ENCODE measurements around the gene KCND3.
A peak's percentile ranks its signal among the peaks of the same experiment; 100 is the strongest.

Gene KCND3

DNA sequence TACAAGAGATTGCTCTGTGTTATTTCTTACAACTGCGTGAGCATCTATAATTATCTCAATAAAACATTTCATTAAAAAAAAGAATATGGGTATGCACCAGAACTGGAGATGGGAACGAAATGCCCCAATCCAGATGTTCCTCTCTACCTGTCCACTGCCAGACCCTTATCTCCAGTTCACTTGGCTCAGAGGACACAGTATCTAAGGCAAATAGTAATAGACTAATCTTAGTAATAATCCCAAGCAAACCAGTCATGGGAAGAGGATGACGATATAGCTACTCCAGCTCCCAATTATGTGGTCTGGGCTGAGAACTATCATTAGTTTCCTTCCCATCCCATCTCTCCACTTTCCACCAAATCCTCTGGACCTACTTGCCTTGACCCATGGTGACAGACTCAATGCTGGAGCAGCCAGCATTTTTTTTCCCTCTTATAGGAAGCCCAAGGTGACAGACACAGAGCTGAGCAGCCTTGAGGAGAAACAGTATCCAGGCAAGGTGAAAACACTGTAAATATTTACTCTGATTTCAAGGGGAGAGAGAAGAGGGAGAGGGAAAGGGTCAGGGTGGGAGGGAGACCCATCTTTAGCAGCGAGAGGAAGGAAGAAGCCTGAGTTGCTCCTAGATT, 205.1 kb downstream of the KCND3 start:
- no peak for DNase-seq (ENCODE audit: extremely low read depth in 1 of 2, low read depth in 1 of 2)

DNA sequence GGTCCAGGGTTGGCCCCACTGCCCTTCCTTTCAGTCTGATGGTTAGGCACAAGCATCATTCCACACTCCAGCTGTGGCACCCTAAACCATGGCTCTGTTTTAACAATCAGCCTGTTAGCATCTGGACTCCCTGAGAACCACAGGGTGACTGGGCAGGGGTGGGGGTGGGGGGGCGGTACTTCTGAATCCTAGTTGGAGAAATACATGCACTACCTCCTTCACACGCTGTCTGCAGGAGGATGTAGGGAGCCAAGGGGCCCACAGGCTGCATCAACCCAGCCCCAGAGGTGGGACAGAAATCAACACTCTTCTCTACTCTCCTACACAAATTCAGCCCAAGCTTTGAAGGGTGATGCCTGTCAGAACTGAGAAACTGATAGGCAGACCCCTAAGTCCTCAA, 209.9 kb downstream of the KCND3 start:
- no peak for DNase-seq (ENCODE audit: extremely low read depth in 1 of 2, low read depth in 1 of 2)

DNA sequence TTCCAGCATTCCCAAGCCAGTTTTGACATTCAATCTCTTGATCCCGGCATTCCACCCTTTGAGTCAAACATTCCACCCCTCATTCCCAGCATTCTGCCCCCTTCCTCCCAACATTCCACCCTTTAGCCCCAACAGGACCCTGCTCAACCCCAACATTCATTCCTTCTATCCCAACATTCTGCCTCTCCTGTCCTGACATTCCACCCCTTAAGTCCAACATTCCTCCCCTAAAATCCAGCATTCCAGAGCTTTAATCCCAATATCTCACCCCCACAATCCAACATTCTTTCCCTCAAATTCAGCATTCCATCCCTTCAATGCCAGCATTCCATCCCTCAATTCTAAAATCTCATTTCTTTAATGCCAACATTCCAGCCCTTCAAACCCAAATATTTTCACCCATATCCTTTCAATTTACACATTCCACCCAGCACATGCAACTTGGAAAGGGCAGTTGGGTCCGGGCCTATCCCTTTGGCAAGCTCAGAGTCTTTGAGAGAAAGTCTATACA, 210.9 kb downstream of the KCND3 start:
- no peak for DNase-seq (ENCODE audit: extremely low read depth in 1 of 2, low read depth in 1 of 2)

DNA sequence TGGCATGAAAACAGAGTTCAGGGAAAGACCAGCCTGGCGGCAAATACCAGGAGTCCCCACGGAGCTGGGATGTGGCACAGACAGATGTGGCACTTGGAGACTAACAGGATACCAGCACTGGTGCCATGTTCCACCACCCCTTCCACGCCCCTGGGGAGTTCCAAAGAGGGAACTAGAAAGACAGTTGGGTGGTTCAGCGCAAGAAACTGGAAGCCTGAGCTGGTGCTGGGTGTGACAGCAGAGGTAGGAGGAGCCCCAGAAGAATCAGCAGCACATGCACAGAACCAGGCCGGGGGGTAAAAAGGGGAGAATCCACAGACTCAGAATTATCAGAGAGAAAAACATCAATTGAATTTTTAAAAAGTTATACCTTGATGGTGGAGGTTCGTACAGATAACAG, 211.4 kb downstream of the KCND3 start:
- no peak for DNase-seq (ENCODE audit: extremely low read depth in 1 of 2, low read depth in 1 of 2)

DNA sequence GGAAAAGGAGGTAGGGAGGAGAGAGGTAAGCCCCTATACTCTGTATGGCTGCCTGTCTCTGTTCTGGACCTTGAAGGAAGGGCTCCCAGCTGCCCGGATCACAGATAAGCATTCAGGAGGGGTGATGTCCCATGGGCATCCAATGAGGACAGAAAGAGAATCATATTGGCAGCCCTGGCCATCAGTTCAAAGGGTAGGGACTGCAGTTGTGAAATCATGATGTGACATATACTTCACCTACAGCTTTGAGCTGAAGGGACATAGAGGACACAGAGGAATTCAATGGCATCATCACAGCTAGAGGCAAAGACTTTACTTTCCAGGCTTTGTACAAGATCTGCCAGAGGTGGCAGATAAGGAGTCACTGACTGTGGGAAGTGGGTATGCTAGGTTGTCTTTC, 212.2 kb downstream of the KCND3 start:
- DNase-seq (ENCODE audit: extremely low read depth in 1 of 2, low read depth in 1 of 2), result no peak

DNA sequence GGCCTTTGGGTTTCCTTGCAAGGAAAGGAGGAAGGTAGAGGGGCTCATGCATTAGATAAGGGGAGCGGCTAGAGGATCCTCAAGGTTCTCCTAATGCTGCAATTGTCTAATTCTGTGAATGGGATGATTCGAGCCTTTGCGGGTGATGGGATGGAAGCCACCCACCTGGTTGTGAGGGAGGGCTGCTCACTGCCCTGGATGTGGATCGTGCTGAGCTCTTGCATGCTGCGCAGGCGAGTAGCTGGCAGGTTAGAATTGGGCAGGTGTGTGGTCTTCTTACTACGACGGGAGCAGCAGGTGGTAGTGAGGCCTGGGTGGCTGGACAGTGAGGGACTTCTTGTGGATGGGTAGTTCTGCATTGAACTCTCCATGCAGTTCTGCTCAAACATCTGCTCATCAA, 212.6 kb downstream of the KCND3 start:
- DNase-seq (ENCODE audit: extremely low read depth in 1 of 2, low read depth in 1 of 2), result no peak

DNA sequence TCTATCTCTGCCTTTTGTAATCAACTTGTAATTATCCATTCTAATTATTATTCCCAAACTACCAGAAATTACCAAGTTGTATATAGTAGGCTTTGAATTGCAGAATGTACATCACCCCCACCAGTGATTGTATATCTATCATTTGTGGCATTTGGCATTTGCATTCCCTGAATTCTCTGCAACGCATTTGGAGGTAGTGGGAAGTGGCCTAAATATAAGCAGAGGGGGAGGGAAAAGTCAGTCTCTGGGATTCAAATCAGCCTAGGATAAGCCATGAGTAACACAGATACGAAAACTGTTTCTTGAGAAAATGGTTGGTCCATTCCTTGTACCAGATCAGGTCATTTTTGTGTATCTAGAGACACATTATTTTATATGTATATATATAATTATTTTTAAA, 213.1 kb downstream of the KCND3 start:
- no peak for DNase-seq (ENCODE audit: extremely low read depth in 1 of 2, low read depth in 1 of 2)

DNA sequence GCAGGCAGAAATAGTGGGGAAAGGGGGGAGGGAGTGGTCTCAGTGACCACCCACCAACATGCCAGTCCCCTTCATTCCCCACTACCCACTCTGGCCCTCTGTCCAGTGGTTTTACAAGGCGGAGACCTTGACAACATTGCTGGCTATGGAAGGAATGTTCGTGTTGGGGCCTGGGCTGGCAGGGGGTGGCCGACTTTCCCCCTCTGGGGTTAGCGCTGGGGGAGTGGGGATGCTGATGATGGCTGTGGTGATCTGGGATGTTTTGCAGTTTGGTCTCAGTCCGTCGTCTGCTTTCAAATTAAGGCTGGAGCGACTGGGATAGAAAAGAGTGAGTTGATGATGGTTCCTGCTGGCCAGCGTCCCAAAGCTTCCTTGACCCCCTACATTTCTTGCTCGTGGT, 213.5 kb downstream of the KCND3 start:
- DNase-seq (ENCODE audit: extremely low read depth in 1 of 2, low read depth in 1 of 2), result no peak

DNA sequence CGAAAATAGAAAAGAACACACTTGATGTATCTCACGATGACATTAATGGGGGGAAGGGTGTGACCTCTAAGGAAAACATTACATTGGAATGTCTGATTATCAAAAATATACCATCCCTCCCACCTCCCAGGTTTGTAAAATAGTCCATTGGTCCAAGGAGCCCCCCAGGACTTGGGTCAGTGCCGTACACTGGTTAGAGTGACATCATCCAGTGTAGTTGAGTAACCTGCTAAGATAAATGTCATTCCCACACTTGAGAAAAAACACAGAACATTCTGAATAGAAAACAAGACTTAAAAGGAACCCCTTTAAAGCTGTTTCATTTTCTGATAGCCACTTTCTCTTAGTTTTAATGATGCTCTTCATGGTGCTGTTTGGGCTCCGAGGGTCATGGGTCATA, 218.6 kb downstream of the KCND3 start:
- DNase-seq (ENCODE audit: extremely low read depth in 1 of 2, low read depth in 1 of 2), result no peak

DNA sequence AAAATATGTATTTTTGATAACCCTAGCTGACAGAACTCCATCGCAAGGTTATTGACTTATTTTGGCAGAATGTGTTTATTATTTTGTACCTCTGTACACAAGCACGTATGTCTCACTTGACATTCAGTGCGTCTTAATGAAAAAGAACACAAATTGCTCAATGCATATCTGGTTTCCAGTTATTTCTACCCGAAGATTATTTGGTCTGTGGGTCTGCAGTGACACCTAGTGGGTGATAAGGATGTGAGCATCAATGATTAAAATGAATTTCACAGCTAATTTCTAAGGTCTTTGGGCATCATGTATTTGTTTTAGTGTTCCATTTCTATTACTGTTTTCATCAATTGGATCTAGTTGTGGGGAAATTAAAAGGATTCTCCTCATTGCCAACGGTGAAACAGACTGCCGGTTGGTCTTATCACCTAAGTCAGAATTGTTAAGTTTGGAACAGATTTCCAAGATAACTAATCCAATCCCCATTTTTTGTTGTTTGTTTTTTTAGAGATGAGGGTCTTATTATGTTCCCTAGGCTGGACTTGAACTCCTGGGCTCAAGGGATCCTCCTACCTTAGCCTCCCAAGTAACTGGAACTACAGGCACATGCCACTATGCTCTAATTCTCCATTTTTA, 219.8 kb downstream of the KCND3 start:
- no peak for DNase-seq (ENCODE audit: extremely low read depth in 1 of 2, low read depth in 1 of 2)

DNA sequence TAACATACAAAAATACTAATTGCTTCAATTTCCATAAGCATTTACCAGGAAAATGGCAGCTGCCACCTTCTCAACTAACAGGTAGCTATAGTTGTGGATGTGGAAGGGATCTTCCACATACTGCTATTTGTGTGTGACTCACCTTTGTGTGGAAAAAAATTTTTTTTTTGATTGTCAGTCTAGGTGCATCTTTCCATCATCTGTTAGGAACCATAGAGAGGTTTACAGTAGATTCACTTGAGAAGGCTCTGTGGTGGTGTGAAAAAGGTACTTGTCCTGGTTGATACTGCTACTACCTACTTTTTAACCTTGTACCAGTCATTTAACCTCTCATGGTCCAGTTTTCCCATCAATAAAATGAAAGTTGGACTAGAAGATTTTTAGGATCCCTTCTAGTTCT, 220.8 kb downstream of the KCND3 start:
- no peak for DNase-seq (ENCODE audit: extremely low read depth in 1 of 2, low read depth in 1 of 2)

DNA sequence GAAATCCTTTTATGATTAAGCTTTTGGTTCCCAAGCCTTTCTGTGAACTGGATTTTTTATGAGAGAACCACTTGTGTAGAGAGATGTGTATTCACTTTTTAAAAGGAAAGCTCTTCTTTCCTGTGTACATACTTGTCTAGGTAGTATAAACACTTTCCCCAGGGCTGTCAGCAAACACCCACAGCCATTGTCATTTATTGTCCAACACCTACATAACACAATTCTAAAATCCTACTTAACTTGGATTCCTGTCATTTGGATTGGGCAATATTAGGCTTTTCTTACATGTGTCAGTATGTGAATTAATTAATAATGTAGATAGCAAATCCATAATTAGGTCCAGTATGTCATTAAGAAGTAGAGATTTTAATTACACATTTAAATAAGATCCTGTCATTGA, 221.4 kb downstream of the KCND3 start:
- DNase-seq (ENCODE audit: extremely low read depth in 1 of 2, low read depth in 1 of 2), result no peak

DNA sequence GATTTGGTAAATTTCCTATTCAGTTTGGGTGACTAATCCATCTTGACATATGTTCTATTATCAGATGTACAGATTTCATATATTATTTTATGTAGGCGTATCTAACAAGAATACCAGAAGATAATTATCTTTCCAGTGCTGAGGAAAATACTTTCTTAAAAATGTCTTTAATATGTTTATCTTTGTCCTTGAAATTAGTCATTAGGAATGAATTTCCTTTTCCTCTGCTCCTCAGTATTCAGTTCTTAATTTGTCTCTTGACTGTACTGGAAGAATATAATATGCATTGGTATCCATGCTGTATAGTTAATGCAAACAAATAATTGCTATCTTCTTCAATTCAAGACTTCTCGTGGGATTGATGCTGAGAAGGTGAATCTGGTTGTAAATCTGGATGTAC, 227.1 kb downstream of the KCND3 start:
- no peak for DNase-seq (ENCODE audit: extremely low read depth in 1 of 2, low read depth in 1 of 2)

DNA sequence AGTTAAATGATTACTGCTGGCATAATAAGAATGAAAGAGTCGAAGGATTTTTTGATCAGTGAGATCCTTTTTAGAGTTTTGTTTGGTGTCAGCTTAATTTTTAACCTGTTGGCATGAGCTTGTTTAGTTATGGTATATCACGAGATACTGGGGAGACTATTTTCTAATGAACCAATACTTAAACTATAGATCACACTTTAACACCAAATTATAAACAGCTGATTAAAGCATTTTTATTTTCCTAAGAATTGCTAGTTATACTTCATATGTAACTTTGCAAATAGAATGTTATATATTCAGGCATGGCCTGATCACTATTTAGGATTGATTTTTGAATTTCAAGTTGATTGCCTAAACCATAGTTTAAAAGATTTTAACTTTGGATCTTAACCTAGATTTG, 227.8 kb downstream of the KCND3 start:
- DNase-seq (ENCODE audit: extremely low read depth in 1 of 2, low read depth in 1 of 2), result no peak

DNA sequence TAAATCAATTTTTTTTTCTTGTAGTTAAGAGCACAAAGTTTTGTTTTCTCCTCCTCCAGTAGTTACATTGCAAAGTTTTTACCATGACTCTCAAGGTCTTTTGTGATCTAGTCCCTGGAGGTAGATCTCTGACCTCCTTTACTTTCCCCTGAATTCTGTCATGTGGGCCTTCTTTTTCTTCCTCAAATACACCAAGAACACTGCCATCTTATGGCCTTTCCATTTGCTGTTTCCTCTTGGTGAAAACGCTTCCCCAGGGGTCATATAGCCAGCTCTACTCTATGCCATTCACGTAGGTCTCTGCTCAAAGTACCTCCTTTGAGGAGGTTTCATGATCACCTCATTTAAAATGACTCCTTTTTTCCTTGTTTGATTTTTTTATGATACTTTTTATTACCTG, 231.1 kb downstream of the KCND3 start:
- no peak for DNase-seq (ENCODE audit: extremely low read depth in 1 of 2, low read depth in 1 of 2)

DNA sequence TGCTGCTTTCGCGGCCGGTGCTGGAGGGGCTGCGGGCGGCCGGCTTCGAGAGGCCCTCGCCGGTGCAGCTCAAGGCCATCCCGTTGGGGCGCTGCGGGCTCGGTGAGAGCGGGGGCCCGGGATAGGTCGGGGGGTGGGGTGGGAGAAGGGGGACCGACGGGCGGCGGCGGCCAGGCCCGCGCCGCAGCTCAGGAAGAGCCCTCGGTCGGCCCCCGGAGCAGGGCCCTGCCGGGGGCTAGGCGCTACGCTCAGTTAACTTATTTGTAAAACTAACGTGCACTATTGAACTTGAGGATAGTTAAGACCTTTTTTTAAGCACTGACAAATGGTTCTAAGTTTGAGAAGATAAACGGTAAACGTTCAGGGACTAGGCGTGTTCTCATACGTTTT, 233.3 kb downstream of the KCND3 start:
- DNase-seq (ENCODE audit: extremely low read depth in 1 of 2, low read depth in 1 of 2), result no peak

DNA sequence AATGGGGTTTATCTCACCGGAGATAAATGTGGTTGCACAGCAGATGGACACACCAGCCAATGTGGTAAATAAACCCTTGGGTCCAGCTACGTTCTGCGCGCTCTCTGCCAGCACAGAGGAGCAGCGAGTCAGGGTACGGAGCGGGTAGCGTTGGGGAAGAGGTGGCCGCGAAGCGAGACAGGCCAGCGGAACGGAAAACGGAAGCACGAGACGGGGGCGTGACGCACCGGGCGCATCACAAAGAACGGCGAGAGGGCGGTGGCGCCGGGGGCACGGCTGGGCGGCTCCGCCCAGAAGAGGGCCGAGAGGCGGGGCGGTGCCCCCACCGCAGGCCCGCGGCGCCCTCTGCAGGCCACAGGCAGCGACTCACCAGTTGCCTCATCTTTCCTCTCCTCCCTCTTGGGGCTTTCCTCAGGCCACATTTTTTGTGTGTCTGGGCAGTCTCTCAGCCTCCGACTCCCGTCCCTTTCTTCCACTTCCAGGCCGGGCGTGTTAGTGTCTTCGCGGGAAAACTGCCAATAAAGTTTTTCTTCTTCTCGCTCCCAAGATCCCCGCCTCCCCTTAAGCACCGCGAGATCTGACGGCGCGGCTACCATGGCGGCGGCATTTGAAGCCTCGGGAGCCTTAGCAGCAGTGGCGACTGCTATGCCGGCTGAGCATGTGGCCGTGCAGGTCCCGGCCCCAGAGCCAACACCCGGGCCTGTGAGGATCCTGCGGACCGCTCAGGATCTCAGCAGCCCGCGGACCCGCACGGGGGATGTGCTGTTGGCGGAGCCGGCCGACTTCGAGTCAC, 233.9 kb downstream of the KCND3 start, which contains the start of gene DDX20:
TSS of gene DDX20 (plus strand) at position 571 of the 793 bp plus-strand sequence. CDS start at position 595, 24 bp downstream.
- DNase-seq (ENCODE audit: extremely low read depth in 1 of 2, low read depth in 1 of 2), result peak; percentile 86 to 88

DNA sequence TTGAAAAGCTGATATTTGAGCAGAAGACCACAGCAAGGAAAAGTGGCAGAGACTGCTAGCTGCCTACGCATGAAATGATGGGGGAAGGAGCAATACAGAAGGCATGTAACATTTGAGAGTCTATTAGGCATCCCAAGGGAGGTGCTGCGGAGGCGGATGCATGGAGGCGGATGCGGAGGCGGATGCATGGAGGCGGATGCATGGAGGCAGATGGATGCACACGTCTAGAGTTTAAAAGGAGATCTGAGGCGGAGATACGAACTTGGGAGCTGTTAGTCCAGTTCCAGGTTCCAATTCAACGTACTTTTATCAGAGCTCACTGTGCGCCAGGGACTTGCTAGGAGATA, 234.5 kb downstream of the KCND3 start:
- DNase-seq (ENCODE audit: extremely low read depth in 1 of 2, low read depth in 1 of 2), result peak in 1 of 2 donors; percentile 15

DNA sequence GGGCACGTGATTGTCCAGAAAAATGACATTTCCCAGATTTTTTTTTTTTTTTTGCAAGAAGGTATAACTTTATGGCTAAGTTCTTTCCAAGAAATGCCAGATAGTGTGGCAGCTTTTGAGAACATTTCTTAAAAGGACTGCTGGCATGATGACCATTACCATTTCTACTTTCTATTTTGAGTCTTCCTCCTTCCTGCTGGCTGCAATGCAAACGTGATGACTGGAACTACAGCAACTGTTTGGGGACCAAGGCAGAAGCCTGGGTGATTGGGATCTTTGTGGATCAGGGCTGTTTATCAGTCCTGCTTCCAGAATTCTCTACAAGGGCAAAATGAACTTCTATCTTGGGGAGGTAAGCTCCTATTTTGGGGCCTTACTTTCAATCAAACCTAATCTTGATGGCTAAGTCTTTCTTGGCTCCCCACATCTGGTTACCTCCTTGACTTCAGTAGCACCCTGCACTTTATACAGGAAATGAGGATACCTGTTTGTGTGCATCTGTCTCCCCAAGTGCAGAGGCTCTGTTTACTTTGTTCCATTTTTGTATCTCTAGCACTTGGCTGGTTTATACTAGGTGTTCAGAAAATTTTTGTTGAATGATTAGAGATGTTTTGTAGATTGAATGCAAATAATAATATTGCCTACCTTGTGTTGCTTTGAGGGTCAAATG, 237.4 kb downstream of the KCND3 start:
- DNase-seq (ENCODE audit: extremely low read depth in 1 of 2, low read depth in 1 of 2), result no peak

DNA sequence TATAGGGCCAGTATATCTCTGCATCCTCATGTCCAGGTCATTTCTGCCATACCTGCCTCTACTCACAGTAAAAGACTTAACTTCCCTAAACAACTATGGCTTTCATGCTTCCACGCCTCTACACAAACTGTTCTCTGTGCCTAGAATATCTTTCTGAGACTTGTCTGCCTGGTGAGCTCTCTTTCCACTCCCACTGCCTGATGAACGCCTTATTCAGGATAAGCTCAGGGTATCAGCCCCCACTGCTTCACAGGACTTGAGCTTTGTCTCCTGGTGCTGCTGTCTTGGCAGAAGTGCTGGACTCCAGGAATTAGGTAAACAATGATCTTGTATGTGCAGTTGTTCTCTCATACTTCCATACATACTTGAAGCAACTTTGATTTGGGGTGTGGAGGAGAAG, 238.6 kb downstream of the KCND3 start:
- no peak for DNase-seq (ENCODE audit: extremely low read depth in 1 of 2, low read depth in 1 of 2)

DNA sequence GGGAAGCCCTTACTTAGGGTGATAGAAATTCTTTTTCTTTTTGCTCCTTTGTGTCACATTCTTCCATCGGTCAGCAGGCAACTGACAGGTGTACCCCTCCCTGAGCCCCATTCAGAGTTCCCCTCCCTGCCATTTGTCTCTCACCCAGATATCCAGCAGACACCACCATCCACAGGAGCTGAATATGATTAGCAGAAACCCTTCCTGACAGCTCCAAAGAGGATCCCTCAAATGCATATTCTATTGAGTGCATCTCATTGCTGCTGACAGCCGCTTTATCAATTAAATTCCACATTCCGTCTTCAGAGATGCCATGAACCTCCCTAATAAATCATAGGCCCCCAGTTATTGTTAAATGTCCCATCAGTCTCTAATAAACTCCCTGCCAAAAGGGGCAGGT, 239.8 kb downstream of the KCND3 start:
- DNase-seq (ENCODE audit: extremely low read depth in 1 of 2, low read depth in 1 of 2), result no peak

DNA sequence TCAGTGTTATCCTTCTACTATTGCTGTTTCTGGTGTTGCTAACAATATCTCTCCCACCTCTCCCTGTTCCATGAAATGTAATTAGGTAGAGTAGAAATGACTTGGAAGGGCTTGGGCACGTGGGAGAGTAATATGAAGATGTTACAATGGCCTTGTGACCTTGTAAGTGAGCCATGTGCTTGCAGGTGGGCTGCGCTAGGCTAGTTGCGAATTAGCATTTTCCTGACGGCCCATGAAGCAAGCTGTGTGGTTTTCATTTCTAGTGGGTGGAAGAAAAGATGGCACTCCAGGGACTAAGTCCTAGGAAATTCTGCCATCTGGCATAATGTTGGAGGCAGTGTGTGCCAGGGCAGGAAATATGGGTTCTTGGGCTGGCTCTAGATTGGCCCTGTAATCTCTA, 241.5 kb downstream of the KCND3 start:
- DNase-seq (ENCODE audit: extremely low read depth in 1 of 2, low read depth in 1 of 2), result no peak

Measured in stimulated activated CD8-positive, alpha-beta memory T cell treated with anti-CD3 and anti-CD28 coated beads, Interleukin-7, amount 100 ng/mL, for 48 hours (primary cell).